SK-N-SH (cell line): ENCODE data around the gene HHAT.

ENCODE experiments used
- FOSL2 ChIP-seq: IDR thresholded peaks from 2 replicates; pipeline ENCODE4 v1.4.0; 2012; ENCODE audit warnings: low read depth, mild to moderate bottlenecking, moderate library complexity, borderline replicate concordance
- GABPA ChIP-seq: IDR thresholded peaks from 2 replicates; pipeline ENCODE4 v1.4.0; 2012; ENCODE audit warnings: low read depth, mild to moderate bottlenecking
- MAX ChIP-seq: IDR thresholded peaks from 2 replicates; pipeline ENCODE4 v1.4.0; 2012; ENCODE audit warnings: low read depth

DNA sequence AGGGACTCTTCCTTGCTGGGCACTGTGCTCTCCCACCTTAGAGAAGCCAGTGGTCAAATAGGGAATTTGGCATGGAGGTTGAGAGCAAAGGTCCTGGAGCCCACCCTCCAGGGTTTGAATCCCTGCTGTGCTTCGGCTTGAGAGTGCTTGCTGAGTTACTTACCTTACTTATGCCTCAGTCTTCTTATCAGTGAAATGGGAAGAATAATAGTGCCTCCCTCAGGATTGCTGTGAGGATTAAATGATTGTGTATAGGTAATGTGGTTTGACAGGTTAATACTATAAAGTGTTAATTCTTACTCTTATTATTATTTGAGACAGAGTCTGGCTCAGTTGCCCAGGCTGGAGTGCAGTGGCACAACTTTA lies 79.2 kb downstream of the HHAT start:
- TF ChIP-seq FOSL2 (no peak), GABPA (no peak), MAX (no peak)
